ENCODE results near the gene SPINK9. TPM values are rescaled to one million over a fixed set of nuclear protein-coding genes. Genes with fewer than 3 reads are reported as not detected.

SPINK9 gene
- polyA plus RNA-seq, 3 donors, result not detected

- no peak overlapping the region for H3K27ac ChIP-seq (ENCODE audit: low read depth, low read length)
- 89 to 94% (median 89%) methylated on average over 1 of the region's 1 CpG for WGBS, 3 donors
Observed at GRCh38 chr5:148347706-148348105, 12.3 kb downstream of the SPINK9 start.

GRCh38 chr5:148352696-148353095 lies 17.3 kb downstream of the SPINK9 start:
- WGBS, 3 donors, result 35 to 96% (median 84%) methylated on average over 1 of the region's 1 CpG
- H3K27ac ChIP-seq (ENCODE audit: low read depth, low read length), result no peak overlapping the region

GRCh38 chr5:148353634-148354033 lies 18.3 kb downstream of the SPINK9 start:
- WGBS, 3 donors, result 90 to 96% (median 94%) methylated on average over 2 of the region's 2 CpGs

GRCh38 chr5:148364343-148364742 lies 29.0 kb downstream of the SPINK9 start:
- H3K27ac ChIP-seq (ENCODE audit: low read depth, low read length), result no peak overlapping the region

More at GRCh38 chr5:148353634-148354033, 18.3 kb downstream of the SPINK9 start:
- no peak overlapping the region for H3K27ac ChIP-seq (ENCODE audit: low read depth, low read length)

GRCh38 chr5:148368299-148368698 lies 32.9 kb downstream of the SPINK9 start:
- no peak overlapping the region for H3K27ac ChIP-seq (ENCODE audit: low read depth, low read length)

- no peak overlapping the region for H3K27ac ChIP-seq (ENCODE audit: low read depth, low read length)
- WGBS, 3 donors, result 52 to 64% (median 53%) methylated on average over 2 of the region's 2 CpGs
Observed at GRCh38 chr5:148372166-148372725, 36.9 kb downstream of the SPINK9 start.

- H3K27ac ChIP-seq (ENCODE audit: low read depth, low read length), result no peak overlapping the region
Observed at GRCh38 chr5:148372893-148373292, 37.5 kb downstream of the SPINK9 start.

GRCh38 chr5:148374690-148375360 lies 39.5 kb downstream of the SPINK9 start:
- H3K27ac ChIP-seq (ENCODE audit: low read depth, low read length), result no peak overlapping the region
- 68 to 82% (median 76%) methylated on average over 3 of the region's 3 CpGs for WGBS, 3 donors

GRCh38 chr5:148376198-148376597 lies 40.8 kb downstream of the SPINK9 start:
- WGBS, 3 donors, result 67 to 96% (median 80%) methylated on average over 4 of the region's 4 CpGs

GRCh38 chr5:148378670-148379069 lies 43.3 kb downstream of the SPINK9 start:
- WGBS, 3 donors, result 67 to 85% (median 83%) methylated on average over 3 of the region's 3 CpGs
- H3K27ac ChIP-seq (ENCODE audit: low read depth, low read length), result no peak overlapping the region

More at GRCh38 chr5:148376198-148376597, 40.8 kb downstream of the SPINK9 start:
- no peak overlapping the region for H3K27ac ChIP-seq (ENCODE audit: low read depth, low read length)

- H3K27ac ChIP-seq (ENCODE audit: low read depth, low read length), result no peak overlapping the region
Observed at GRCh38 chr5:148379340-148379739, 44.0 kb downstream of the SPINK9 start.

- whole genome bisulfite sequencing, 3 donors, result 92 to 99% (median 95%) methylated on average over 3 of the region's 3 CpGs
- no peak overlapping the region for H3K27ac ChIP-seq (ENCODE audit: low read depth, low read length)
Observed at GRCh38 chr5:148381906-148382305, 46.5 kb downstream of the SPINK9 start.

- WGBS, 3 donors, result 22 to 70% (median 54%) methylated on average over 4 of the region's 4 CpGs
- H3K27ac ChIP-seq (ENCODE audit: low read depth, low read length), result no peak overlapping the region
Observed at GRCh38 chr5:148382961-148383360, 47.6 kb downstream of the SPINK9 start.

GRCh38 chr5:148383564-148384379 lies 48.4 kb downstream of the SPINK9 start, which contains the start of gene FBXO38:
Gene FBXO38 (plus strand): TSS chr5:148383958. CDS start chr5:148394777, 10,819 bp downstream.
- 0 to 1% (median 0%) methylated on average over 34 to 45 of the region's 45 CpGs for WGBS, 3 donors
- peak within 1 kb of the TSS; percentile 9 for H3K27ac ChIP-seq (ENCODE audit: low read depth, low read length)

- 3 to 4% (median 3%) methylated on average over 6 of the region's 6 CpGs for WGBS, 3 donors
- H3K27ac ChIP-seq (ENCODE audit: low read depth, low read length), result no peak overlapping the region
Observed at GRCh38 chr5:148384380-148384737, 49.0 kb downstream of the SPINK9 start.

GRCh38 chr5:148385094-148385493 lies 49.7 kb downstream of the SPINK9 start:
- H3K27ac ChIP-seq (ENCODE audit: low read depth, low read length), result no peak overlapping the region
- WGBS, 3 donors, result 88 to 91% (median 89%) methylated on average over 1 of the region's 1 CpG

GRCh38 chr5:148386041-148386440 lies 50.7 kb downstream of the SPINK9 start:
- 77 to 100% (median 97%) methylated on average over 1 of the region's 1 CpG for WGBS, 3 donors
- H3K27ac ChIP-seq (ENCODE audit: low read depth, low read length), result no peak overlapping the region

GRCh38 chr5:148387325-148387724 lies 52.0 kb downstream of the SPINK9 start:
- H3K27ac ChIP-seq (ENCODE audit: low read depth, low read length), result no peak overlapping the region
- 57 to 71% (median 63%) methylated on average over 3 of the region's 3 CpGs for WGBS, 3 donors

- WGBS, 3 donors, result 26 to 76% (median 66%) methylated on average over 1 of the region's 1 CpG
- no peak overlapping the region for H3K27ac ChIP-seq (ENCODE audit: low read depth, low read length)
Observed at GRCh38 chr5:148388696-148389095, 53.3 kb downstream of the SPINK9 start.

Measured in adipose tissue (tissue), 3 donors.